ENCODE measurements around the gene REEP6. TPM values are rescaled to one million over a fixed set of nuclear protein-coding genes. Genes with fewer than 3 reads are reported as not detected.
A peak's percentile ranks its signal among the peaks of the same experiment; 100 is the strongest.

REEP6 gene
- total and polyA plus RNA-seq, 2 of the 8 experiments (the other 6 are each of a cell fraction or from before 2014, with no cell fraction given) = 12.6 to 20.7 TPM

- H3K79me2 ChIP-seq (ENCODE audit: control insufficient read depth in 1 of 2, insufficient read depth in 2 of 2, low read length in 2 of 2) = peaks cover 0 to 4% of the 10 kb centered on the region in 2 experiments; a peak in 1 of 4 replicates
- peaks cover 0 to 32% (median 15%) of the 10 kb centered on the region in 4 experiments; a peak in 5 of 7 replicates for H3K4me1 ChIP-seq (replicated peaks in 1 of 4; ENCODE audit: control insufficient read depth in 3 of 4, insufficient read depth in 4 of 4, low read length in 3 of 4)
- no peak overlapping the region for H3K9ac ChIP-seq (replicated peaks in 1 of 4; ENCODE audit: extremely low read depth in 1 of 4, low read depth in 3 of 4, low read length in 3 of 4)
- H2BK15ac ChIP-seq (ENCODE audit: low read length) = no peak overlapping the region
- no peaks in the 10 kb centered on the region; a peak in 1 of 4 replicates for H3K9me3 ChIP-seq (ENCODE audit: insufficient read depth in 2 of 2, low read depth in 1 of 2, low read length in 1 of 2)
- peak overlapping the region; percentile 46; the same call in 1 of the 2 replicates for H4K8ac ChIP-seq (ENCODE audit: extremely low read depth, insufficient read depth, low read length)
- H2AK5ac ChIP-seq (ENCODE audit: low read depth, low read length) = no peak overlapping the region
- FAIRE-seq (no peak), DNase-seq (ENCODE audit: low read depth in 1 of 2, low spot score in 2 of 2) (no peak)
- peaks cover 2% of the 10 kb centered on the region; the same call in 1 of the 2 replicates for H3K79me1 ChIP-seq (ENCODE audit: low read depth, low read length)
- H2BK120ac ChIP-seq (replicated peaks; ENCODE audit: low read depth, low read length) = no peak overlapping the region
- no peak overlapping the region for H2AFZ ChIP-seq (ENCODE audit: low read length)
- TF ChIP-seq YY1 (IDR thresholded peaks at IDR 0.05; ENCODE audit: low read depth, low read length) = peak; percentile 38; the same call in 1 of the 2 replicates
- TF ChIP-seq CTBP2 (IDR thresholded peaks at IDR 0.05; ENCODE audit: borderline replicate concordance, insufficient read depth, insufficient read length, low read length) = no peak
- no peak for TF ChIP-seq EP300 (IDR thresholded peaks at IDR 0.05; ENCODE audit: borderline replicate concordance in 1 of 2, low read depth in 2 of 2, low read length in 2 of 2)
- TF ChIP-seq CEBPB (IDR thresholded peaks at IDR 0.05; ENCODE audit: low read depth, low read length) = no peak
- CTCF ChIA-PET (ENCODE audit: partially characterized antibody) = interaction anchor here (0.5 to 1.9 kb wide), 10 partner anchors 9 to 273 kb away, joined by 3 to 10 read pairs (median 4); no protein-coding TSS in a partner anchor
- H3K4ac ChIP-seq (replicated peaks; ENCODE audit: insufficient read length, low read depth, low read length) = no peak overlapping the region
- no peak overlapping the region for H2BK5ac ChIP-seq (ENCODE audit: low read depth, low read length)
- H3K23me2 ChIP-seq (ENCODE audit: low read depth, low read length) = peaks cover 12% of the 10 kb centered on the region
- H3K27me3 ChIP-seq (replicated peaks in 1 of 4; ENCODE audit: control insufficient read depth in 3 of 4, extremely low read depth in 1 of 4, insufficient read depth in 3 of 4, low read length in 3 of 4) = peaks cover 39 to 59% (median 57%) of the 10 kb centered on the region in 4 experiments
- H4K91ac ChIP-seq (replicated peaks; ENCODE audit: insufficient read length, low read length) = no peak overlapping the region
- H3K36me3 ChIP-seq (ENCODE audit: control insufficient read depth in 2 of 4, insufficient read depth in 4 of 4, low read length in 3 of 4) = peaks cover 0 to 24% (median 2%) of the 10 kb centered on the region in 4 experiments; a peak in 3 of 8 replicates
- H3K4me3 ChIP-seq (ENCODE audit: extremely low read depth in 1 of 4, insufficient read depth in 2 of 4, low read depth in 3 of 4, low read length in 4 of 4) = no peak overlapping the region
- WGBS, 2 experiments (ENCODE audit: extremely low coverage in 1 of 2, insufficient coverage in 1 of 2, insufficient read length in 1 of 2, insufficient replicate concordance in 2 of 2, low coverage in 1 of 2, low lambda C conversion rate in 2 of 2, missing lambda C conversion rate in 1 of 2) = 75% methylated on average over 40 of the region's 44 CpGs; no CpG with 5 or more reads in 1 of the 2 experiments
- no peak overlapping the region for H3K18ac ChIP-seq (ENCODE audit: extremely low read depth, low read length)
- no peak overlapping the region for H3K27ac ChIP-seq (ENCODE audit: low read depth, low read length)
- no peak overlapping the region for H3K14ac ChIP-seq (ENCODE audit: insufficient read length)
- no peak overlapping the region for H4K5ac ChIP-seq (ENCODE audit: insufficient read length, low read depth, low read length)
- peaks cover 20 to 52% of the 10 kb centered on the region in 2 experiments for H4K20me1 ChIP-seq (replicated peaks in 1 of 2; ENCODE audit: control insufficient read depth in 1 of 2, insufficient read depth in 2 of 2, low read length in 2 of 2)
- H2BK20ac ChIP-seq (ENCODE audit: low read length) = no peak overlapping the region
- H3K23ac ChIP-seq (ENCODE audit: insufficient read length) = no peak overlapping the region
- POLR2A ChIA-PET (ENCODE audit: partially characterized antibody) = interaction anchor here (0.7 to 2.5 kb wide), 16 partner anchors 15 to 203 kb away, joined by 3 to 11 read pairs (median 4); partner anchors contain the start of genes ADAMTSL5, CIRBP and REEP6
- no peak overlapping the region for H3K56ac ChIP-seq (replicated peaks; ENCODE audit: insufficient read length, low read depth, low read length)
- H2BK12ac ChIP-seq (ENCODE audit: low read depth, low read length) = no peak overlapping the region
- peak overlapping the region in 1 of 2 experiments; percentile 86; a peak in 1 of 4 replicates for H3K4me2 ChIP-seq (ENCODE audit: insufficient read depth in 1 of 2, low read depth in 2 of 2, low read length in 2 of 2)
Measured at GRCh38 chr19:1472231-1473084, 18.5 kb upstream of the REEP6 start.

Measured in H1 (cell line).